Parathyroid adenoma (tissue), 2 donors: ENCODE results near the gene TRIM8.

Source experiments
- H2AFZ ChIP-seq: fragments of 300-600 bp; sonication (generic); one replicate; pipeline ENCODE4 v1.7.0; 2017; ENCODE audit warnings: antibody characterized with exemption, mild to moderate bottlenecking
- H3K27ac ChIP-seq: fragments of 300-600 bp; sonication (generic); one replicate; pipeline ENCODE4 v1.7.0; 2017
- H3K27me3 ChIP-seq: fragments of 300-600 bp; sonication (generic); one replicate; pipeline ENCODE4 v1.7.0; 2017; ENCODE audit warnings: low read length; ENCODE audit not compliant: control insufficient read depth, insufficient read depth
- H3K36me3 ChIP-seq: fragments of 300-600 bp; sonication (generic); one replicate; pipeline ENCODE4 v1.7.0; 2017; ENCODE audit warnings: low read length; ENCODE audit not compliant: control insufficient read depth, insufficient read depth
- H3K4me1 ChIP-seq: fragments of 300-600 bp; sonication (generic); one replicate; pipeline ENCODE4 v1.7.0; 2017; ENCODE audit warnings: control low read depth
- H3K4me2 ChIP-seq: fragments of 300-600 bp; sonication (generic); one replicate; pipeline ENCODE4 v1.7.0; 2017; ENCODE audit warnings: low read length
- H3K4me3 ChIP-seq: fragments of 300-600 bp; sonication (generic); one replicate; pipeline ENCODE4 v1.7.0; 2017; ENCODE audit warnings: low read depth, low read length
- H3K79me2 ChIP-seq: fragments of 300-600 bp; sonication (generic); one replicate; pipeline ENCODE4 v1.7.0; 2017; ENCODE audit warnings: control low read depth
- H3K9ac ChIP-seq: fragments of 300-600 bp; sonication (generic); one replicate; pipeline ENCODE4 v1.7.0; 2017; ENCODE audit warnings: mild to moderate bottlenecking
- H3K9me3 ChIP-seq: fragments of 300-600 bp; sonication (generic); one replicate; pipeline ENCODE4 v1.7.0; 2017; ENCODE audit warnings: low read length; ENCODE audit not compliant: control insufficient read depth
- TF ChIP-seq, protein P1 (sequence below): fragments of 300-600 bp; sonication (generic); IDR thresholded peaks from one replicate; pipeline ENCODE4 v1.7.0; 2017; ENCODE audit warnings: antibody characterized with exemption, mild to moderate bottlenecking
- donor health status: primary hyperparathyroidism.

Gene TRIM8

GRCh38 chr10:102641880-102642735 is 2.2 kb upstream of the TRIM8 start:
- Histone ChIP-seq H2AFZ (peak overlapping the region; percentile 75), H3K36me3 (no peaks in the 10 kb centered on the region), H3K4me2 (peak overlapping the region; percentile 92), H3K27ac (peak overlapping the region; percentile 99), H3K27me3 (no peaks in the 10 kb centered on the region), H3K4me3 (peak overlapping the region; percentile 71), H3K79me2 (peaks cover 31% of the 10 kb centered on the region), H3K9me3 (no peaks in the 10 kb centered on the region), H3K4me1 (peaks cover 17% of the 10 kb centered on the region), H3K9ac (peak overlapping the region; percentile 85)
- TF ChIP-seq, protein P1, sequence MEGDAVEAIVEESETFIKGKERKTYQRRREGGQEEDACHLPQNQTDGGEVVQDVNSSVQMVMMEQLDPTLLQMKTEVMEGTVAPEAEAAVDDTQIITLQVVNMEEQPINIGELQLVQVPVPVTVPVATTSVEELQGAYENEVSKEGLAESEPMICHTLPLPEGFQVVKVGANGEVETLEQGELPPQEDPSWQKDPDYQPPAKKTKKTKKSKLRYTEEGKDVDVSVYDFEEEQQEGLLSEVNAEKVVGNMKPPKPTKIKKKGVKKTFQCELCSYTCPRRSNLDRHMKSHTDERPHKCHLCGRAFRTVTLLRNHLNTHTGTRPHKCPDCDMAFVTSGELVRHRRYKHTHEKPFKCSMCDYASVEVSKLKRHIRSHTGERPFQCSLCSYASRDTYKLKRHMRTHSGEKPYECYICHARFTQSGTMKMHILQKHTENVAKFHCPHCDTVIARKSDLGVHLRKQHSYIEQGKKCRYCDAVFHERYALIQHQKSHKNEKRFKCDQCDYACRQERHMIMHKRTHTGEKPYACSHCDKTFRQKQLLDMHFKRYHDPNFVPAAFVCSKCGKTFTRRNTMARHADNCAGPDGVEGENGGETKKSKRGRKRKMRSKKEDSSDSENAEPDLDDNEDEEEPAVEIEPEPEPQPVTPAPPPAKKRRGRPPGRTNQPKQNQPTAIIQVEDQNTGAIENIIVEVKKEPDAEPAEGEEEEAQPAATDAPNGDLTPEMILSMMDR, result no peak

GRCh38 chr10:102642736-102643335 is 1.4 kb upstream of the TRIM8 start:
- Histone ChIP-seq H3K9ac (peak overlapping the region; percentile 85), H3K4me1 (peaks cover 20% of the 10 kb centered on the region), H3K4me3 (peak overlapping the region; percentile 71), H3K27ac (peak overlapping the region; percentile 99), H3K9me3 (no peaks in the 10 kb centered on the region), H3K79me2 (peaks cover 38% of the 10 kb centered on the region), H3K36me3 (no peaks in the 10 kb centered on the region), H2AFZ (peak overlapping the region; percentile 66), H3K27me3 (no peaks in the 10 kb centered on the region), H3K4me2 (peak overlapping the region; percentile 92)
- TF ChIP-seq, protein P1, result no peak

DNA sequence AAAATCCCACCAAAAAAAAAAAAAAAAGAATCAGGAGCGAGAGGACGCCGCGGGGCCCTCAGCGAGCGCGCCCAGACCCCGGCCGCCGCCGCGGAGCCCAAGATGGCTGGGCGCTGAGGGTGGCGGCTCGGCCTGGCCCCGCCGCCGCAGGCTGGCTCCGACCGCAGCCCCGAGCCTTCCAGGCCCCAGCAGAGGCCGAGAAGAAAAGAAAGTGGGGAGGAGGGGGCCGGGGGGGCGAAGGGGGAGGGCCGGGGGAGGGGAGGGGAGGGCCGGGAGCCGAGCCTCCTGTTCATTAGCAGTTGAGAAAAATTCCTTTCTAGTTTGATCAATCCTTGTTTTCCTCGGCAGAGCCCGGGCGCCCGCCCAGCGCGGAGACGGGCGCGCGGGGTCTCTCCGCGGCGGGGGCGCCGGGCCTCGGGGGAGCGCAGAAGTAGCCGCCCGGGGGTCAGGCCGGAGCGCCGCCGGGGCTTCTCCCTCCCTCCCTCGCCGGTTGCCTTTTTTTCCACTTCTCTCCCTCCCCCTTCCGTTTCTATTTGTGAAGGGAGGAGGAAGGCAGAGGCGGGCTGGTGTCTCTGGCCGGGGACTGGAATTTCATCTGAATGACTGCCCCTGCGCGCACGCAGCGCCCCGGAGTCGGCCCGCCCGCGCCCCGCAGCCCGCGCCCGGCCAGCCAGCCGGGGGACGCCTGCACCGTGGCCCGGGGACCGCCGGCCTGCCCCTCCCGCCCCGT is 778 bp upstream of the TRIM8 start:
- peaks cover 44% of the 10 kb centered on the region for H3K79me2 ChIP-seq
- TF ChIP-seq, protein P1, result no peak
- H3K4me1 ChIP-seq, result peaks cover 25% of the 10 kb centered on the region
- peak overlapping the region; percentile 99 for H3K27ac ChIP-seq
- no peaks in the 10 kb centered on the region for H3K9me3 ChIP-seq
- H3K9ac ChIP-seq, result no peak overlapping the region
- H3K27me3 ChIP-seq, result no peaks in the 10 kb centered on the region
- peak overlapping the region; percentile 71 for H3K4me3 ChIP-seq
- H3K4me2 ChIP-seq, result peak overlapping the region; percentile 96
- no peak overlapping the region for H2AFZ ChIP-seq
- no peaks in the 10 kb centered on the region for H3K36me3 ChIP-seq

GRCh38 chr10:102644646-102645387 is 538 bp downstream of the TRIM8 start:
- Histone ChIP-seq H3K79me2 (peaks cover 58% of the 10 kb centered on the region), H3K4me2 (peak overlapping the region; percentile 96), H3K9ac (peak overlapping the region; percentile 87), H2AFZ (no peak overlapping the region), H3K4me3 (peak overlapping the region; percentile 82), H3K27me3 (no peaks in the 10 kb centered on the region), H3K27ac (peak overlapping the region; percentile 99), H3K4me1 (peaks cover 29% of the 10 kb centered on the region), H3K9me3 (no peaks in the 10 kb centered on the region), H3K36me3 (no peaks in the 10 kb centered on the region)
- TF ChIP-seq, protein P1, result peak; percentile 86
